Measurements from ENCODE around the gene ERG.

DNA sequence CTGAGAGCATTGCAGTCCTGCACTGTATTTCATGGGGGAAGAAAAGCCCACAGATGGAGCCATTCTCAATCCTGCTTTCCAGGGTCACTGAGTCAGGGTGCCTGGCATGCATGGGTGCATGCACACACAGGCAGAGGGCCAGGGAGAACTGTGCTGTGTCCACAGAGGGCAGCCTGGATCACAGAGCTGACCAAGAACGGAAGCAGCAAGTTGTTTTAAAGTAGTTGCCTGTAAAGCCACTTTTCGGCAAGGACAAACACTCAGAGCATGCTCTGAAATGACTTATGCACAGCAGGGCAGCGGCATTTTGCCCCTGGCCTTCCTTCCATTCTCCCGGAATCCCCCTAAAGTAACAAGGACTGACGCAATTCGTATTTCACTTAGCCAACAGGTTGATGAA lies 3.6 kb downstream of the ERG start:
- TF ChIP-seq, protein P1, sequence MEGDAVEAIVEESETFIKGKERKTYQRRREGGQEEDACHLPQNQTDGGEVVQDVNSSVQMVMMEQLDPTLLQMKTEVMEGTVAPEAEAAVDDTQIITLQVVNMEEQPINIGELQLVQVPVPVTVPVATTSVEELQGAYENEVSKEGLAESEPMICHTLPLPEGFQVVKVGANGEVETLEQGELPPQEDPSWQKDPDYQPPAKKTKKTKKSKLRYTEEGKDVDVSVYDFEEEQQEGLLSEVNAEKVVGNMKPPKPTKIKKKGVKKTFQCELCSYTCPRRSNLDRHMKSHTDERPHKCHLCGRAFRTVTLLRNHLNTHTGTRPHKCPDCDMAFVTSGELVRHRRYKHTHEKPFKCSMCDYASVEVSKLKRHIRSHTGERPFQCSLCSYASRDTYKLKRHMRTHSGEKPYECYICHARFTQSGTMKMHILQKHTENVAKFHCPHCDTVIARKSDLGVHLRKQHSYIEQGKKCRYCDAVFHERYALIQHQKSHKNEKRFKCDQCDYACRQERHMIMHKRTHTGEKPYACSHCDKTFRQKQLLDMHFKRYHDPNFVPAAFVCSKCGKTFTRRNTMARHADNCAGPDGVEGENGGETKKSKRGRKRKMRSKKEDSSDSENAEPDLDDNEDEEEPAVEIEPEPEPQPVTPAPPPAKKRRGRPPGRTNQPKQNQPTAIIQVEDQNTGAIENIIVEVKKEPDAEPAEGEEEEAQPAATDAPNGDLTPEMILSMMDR (IDR thresholded peaks at IDR 0.05): no peak
- TF ChIP-seq POLR2A (IDR thresholded peaks at IDR 0.05): no peak
